ENCODE results near the gene ATXN1.

The ATXN1 gene

DNA sequence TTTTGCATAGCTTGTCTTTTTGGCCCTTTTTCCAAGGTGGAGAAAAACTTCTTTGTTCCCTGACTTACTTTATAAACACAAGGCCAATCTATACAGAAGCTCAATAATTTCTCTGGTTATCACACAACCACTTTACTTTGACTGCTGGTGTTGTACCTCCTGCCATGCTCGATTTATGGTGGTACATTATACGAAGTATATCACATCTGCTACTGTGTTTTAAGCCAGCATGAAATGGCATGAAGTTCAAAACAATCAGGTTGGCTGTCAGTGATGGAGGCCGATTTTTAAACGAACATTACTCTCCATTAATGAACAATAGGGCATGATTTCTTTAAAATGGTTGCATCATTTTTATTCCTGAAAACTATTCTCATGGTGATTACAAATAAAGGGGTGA, 21.0 kb upstream of the ATXN1 start:
- TF ChIP-seq, protein P1, sequence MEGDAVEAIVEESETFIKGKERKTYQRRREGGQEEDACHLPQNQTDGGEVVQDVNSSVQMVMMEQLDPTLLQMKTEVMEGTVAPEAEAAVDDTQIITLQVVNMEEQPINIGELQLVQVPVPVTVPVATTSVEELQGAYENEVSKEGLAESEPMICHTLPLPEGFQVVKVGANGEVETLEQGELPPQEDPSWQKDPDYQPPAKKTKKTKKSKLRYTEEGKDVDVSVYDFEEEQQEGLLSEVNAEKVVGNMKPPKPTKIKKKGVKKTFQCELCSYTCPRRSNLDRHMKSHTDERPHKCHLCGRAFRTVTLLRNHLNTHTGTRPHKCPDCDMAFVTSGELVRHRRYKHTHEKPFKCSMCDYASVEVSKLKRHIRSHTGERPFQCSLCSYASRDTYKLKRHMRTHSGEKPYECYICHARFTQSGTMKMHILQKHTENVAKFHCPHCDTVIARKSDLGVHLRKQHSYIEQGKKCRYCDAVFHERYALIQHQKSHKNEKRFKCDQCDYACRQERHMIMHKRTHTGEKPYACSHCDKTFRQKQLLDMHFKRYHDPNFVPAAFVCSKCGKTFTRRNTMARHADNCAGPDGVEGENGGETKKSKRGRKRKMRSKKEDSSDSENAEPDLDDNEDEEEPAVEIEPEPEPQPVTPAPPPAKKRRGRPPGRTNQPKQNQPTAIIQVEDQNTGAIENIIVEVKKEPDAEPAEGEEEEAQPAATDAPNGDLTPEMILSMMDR (IDR thresholded peaks at IDR 0.05; ENCODE audit: low read depth, low read length): no peak
- no peak overlapping the region for H3K4me3 ChIP-seq (ENCODE audit: low read depth, low read length)

DNA sequence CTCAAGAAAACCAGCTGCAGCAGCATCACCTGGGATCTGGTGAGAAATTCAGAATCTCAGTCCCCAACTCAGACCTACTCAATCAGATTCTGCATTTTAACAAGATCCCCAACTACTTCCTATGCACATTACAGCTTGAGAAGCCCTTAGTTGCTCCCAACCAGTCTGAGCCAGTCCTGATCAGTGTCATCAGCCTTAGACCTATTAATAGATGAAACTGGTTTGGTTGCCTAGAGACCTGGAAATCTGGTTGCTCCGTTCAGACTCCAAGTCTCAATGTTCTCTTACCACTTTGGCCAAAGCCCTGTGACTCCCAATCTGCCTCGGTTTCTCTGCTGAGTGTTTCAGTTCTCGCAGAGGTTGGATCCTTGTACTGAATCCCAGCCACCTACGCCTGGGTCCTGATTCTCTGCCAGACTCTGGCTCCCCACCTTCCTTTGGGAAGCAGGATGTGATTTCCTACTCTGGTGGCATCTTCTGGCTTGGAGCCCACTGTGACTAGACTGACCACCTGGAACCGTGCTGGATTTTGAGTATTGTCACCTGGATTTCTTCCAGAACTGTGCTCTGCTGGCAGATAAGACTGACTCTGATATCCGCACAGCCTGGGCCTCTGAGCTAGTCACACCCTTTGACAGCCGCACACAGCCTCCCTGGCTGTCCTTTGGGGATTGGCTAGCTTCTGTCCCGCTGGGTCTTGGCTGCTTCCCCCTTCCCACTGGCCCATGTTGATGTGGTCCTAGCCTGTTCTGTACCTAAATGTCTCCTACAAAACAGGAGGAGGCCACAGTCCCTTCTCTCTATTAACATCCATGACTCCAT, 20.3 kb upstream of the ATXN1 start:
- H3K4me3 ChIP-seq (ENCODE audit: low read depth, low read length): no peak overlapping the region
- TF ChIP-seq, protein P1 (IDR thresholded peaks at IDR 0.05; ENCODE audit: low read depth, low read length): no peak

DNA sequence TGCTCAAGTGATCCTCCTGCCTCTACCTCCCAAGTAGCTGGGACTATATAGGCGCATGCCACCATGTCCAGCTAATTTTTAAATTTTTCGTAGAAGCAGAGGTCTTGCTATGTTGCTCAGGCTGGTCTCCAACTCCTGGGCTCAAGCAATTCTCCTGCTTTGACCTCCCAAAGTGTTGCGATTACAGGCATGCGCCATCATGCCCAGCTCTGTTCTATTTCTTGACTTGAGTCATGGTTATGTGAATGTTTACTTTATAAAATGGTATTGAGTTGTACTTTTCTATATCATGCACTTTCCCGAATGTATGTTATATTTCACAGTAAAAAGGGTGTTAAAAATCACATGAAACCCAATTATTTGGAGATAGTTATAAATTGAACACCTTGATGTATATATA, 17.3 kb upstream of the ATXN1 start:
- H3K4me3 ChIP-seq (ENCODE audit: low read depth, low read length): no peak overlapping the region
- TF ChIP-seq, protein P1 (IDR thresholded peaks at IDR 0.05; ENCODE audit: low read depth, low read length): no peak

DNA sequence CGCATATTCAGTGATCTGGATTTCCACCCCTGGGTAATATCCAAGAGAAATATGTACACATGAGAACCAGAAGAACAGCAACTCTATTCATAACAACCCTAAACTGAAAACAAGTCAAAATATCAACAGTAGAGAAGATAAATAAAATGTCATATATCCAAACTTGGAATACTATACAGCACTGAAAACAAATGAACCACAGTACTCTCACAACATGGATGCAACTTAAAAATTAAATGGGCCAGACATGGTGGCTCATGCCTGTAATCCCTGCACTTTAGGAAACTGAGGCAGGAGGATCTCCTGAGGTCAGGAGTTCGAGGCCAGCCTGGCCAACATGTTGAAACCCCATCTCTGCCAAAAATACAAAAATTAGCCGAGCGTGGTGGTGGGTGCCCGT, 16.5 kb upstream of the ATXN1 start:
- TF ChIP-seq, protein P1 (IDR thresholded peaks at IDR 0.05; ENCODE audit: low read depth, low read length): no peak
- H3K4me3 ChIP-seq (ENCODE audit: low read depth, low read length): no peak overlapping the region

DNA sequence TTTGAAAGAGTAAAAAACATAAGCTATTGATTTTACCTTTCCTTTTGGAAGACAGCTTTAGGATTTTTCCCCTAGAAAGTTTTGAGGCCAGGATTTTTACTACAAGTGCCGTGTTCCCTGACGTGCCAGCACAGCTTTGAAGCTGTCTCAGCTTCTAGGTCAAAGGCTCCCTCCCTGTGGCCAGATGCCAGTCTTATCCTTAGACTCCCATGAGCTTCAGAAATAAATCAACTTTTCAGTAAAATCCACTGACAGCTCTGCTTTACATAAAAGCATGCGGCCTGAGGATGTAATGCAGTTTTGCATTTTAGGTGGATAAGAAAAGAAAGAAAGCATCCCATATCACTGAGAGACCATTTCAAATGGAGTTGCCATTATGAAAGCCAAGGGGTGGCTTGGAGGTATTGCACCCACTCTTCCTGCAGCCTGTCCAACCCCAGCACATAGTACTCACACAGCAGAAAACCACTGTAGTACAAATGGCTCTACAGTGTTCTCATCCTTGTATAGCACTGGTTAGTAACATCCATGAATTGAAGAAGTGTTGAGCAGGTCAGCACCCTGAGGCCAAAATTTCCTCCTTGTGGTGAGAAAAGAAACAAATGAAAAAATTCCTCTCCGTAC, 15.2 kb upstream of the ATXN1 start:
- TF ChIP-seq, protein P1 (IDR thresholded peaks at IDR 0.05; ENCODE audit: low read depth, low read length): no peak
- no peak overlapping the region for H3K4me3 ChIP-seq (ENCODE audit: low read depth, low read length)

DNA sequence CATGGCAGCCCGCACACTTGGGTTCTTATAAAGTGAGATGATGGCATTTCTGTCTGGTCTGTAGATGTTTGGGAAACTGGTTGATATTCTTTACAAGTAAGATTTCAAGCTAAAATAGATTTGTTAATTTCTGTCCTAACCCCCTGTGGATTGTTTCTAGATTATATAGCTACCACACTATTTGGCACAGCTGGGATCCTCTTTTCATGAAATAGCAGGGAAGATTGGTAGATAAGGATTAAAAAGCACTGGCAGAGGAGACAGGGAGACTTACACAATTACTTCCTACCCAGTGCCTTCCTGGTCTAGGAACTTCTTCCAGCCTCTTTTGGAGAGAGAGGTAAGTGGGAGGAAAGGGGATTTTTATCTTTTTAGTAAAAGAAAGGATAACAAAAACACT, 13.2 kb upstream of the ATXN1 start:
- no peak overlapping the region for H3K4me3 ChIP-seq (ENCODE audit: low read depth, low read length)
- TF ChIP-seq, protein P1 (IDR thresholded peaks at IDR 0.05; ENCODE audit: low read depth, low read length): no peak

DNA sequence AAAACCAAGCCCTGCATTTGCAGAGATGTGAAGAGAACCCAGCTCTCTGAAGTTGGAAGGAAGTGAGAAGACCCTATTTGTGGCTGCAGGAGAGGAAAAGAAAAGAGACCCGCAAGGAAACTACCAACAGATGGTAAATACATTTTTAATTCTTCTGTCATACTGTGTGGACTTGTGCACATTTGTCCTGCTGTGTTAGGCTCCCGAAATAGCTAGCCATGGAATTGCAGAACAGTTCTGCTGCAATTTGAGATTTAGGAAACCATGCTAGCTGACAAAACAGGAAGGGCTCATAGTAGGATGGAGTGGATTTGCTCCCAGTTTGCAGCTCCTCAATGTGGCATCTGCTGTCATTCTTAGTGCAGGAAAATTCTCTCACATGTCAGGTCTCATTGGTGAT, 12.1 kb upstream of the ATXN1 start:
- TF ChIP-seq, protein P1 (IDR thresholded peaks at IDR 0.05; ENCODE audit: low read depth, low read length): no peak
- H3K4me3 ChIP-seq (ENCODE audit: low read depth, low read length): no peak overlapping the region
